Measurements from ENCODE around the gene B4GALT3. TPM values are rescaled to one million over a fixed set of nuclear protein-coding genes. Genes with fewer than 3 reads are reported as not detected.

B4GALT3 gene
- polyA plus RNA-seq, 2 donors, result 18.3 to 18.8 TPM

Other genes with a start within 250 kb of the B4GALT3 start
- under 1 TPM; 0.09 to 0.20 TPM for gene ITLN2, start 222.7 kb downstream of the B4GALT3 start, polyA plus RNA-seq
- gene F11R, start 156.4 kb downstream of the B4GALT3 start, polyA plus RNA-seq, result 10 to 100 TPM; 56.5 to 76.4 TPM
- 100 to 1,000 TPM in 1 of 2 donors, 10 to 100 TPM in 1; 92.4 to 117 TPM for gene TSTD1, start 138.5 kb downstream of the B4GALT3 start, polyA plus RNA-seq
- 10 to 100 TPM; 37.6 to 50.1 TPM for gene USF1, start 131.5 kb downstream of the B4GALT3 start, polyA plus RNA-seq
- gene ARHGAP30, start 107.6 kb downstream of the B4GALT3 start, polyA plus RNA-seq, result 1 to 10 TPM; 7.9 to 9.5 TPM
- 10 to 100 TPM; 44.9 to 80.5 TPM for gene NECTIN4, start 87.9 kb downstream of the B4GALT3 start, polyA plus RNA-seq
- 1 to 10 TPM; 1.8 to 2.5 TPM for gene KLHDC9, start 79.1 kb downstream of the B4GALT3 start, polyA plus RNA-seq
- 100 to 1,000 TPM; 116 to 186 TPM for gene PFDN2, start 59.5 kb downstream of the B4GALT3 start, polyA plus RNA-seq
- gene NIT1, start 59.4 kb downstream of the B4GALT3 start, polyA plus RNA-seq, result 10 to 100 TPM; 28.0 to 28.5 TPM
- 10 to 100 TPM; 15.5 to 24.4 TPM for gene DEDD, start 44.8 kb downstream of the B4GALT3 start, polyA plus RNA-seq
- 100 to 1,000 TPM in 1 of 2 donors, 10 to 100 TPM in 1; 94.3 to 132 TPM for gene UFC1, start 23.5 kb downstream of the B4GALT3 start, polyA plus RNA-seq
- gene USP21, start 18.0 kb downstream of the B4GALT3 start, polyA plus RNA-seq, result 10 to 100 TPM; 16.5 to 22.9 TPM
- gene PPOX, start 11.1 kb downstream of the B4GALT3 start, polyA plus RNA-seq, result 10 to 100 TPM; 11.7 to 29.6 TPM
- gene ADAMTS4, start 21.5 kb upstream of the B4GALT3 start, polyA plus RNA-seq, result 1 to 10 TPM in 1 of 2 donors, under 1 TPM in 1; 0.82 to 1.1 TPM
- gene NDUFS2, start 24.9 kb upstream of the B4GALT3 start, polyA plus RNA-seq, result 10 to 100 TPM; 27.8 to 76.0 TPM
- 10 to 100 TPM; 10.0 to 14.0 TPM for gene FCER1G, start 37.8 kb upstream of the B4GALT3 start, polyA plus RNA-seq
- not detected for gene APOA2, start 46.1 kb upstream of the B4GALT3 start, polyA plus RNA-seq
- 10 to 100 TPM in 1 of 2 donors, 1 to 10 TPM in 1; 8.0 to 10.5 TPM for gene TOMM40L, start 48.6 kb upstream of the B4GALT3 start, polyA plus RNA-seq
- gene NR1I3, start 60.7 kb upstream of the B4GALT3 start, polyA plus RNA-seq, result under 1 TPM in 1 of 2 donors, not detected in 1; 0.07 TPM
- 10 to 100 TPM in 1 of 2 donors, 1 to 10 TPM in 1; 10.0 to 16.2 TPM for gene PCP4L1, start 81.2 kb upstream of the B4GALT3 start, polyA plus RNA-seq
- 1 to 10 TPM; 1.4 to 1.6 TPM for gene MPZ, start 132.5 kb upstream of the B4GALT3 start, polyA plus RNA-seq
- gene SDHC, start 136.9 kb upstream of the B4GALT3 start, polyA plus RNA-seq, result 100 to 1,000 TPM in 1 of 2 donors, 10 to 100 TPM in 1; 40.6 to 148 TPM
- gene CFAP126, start 190.4 kb upstream of the B4GALT3 start, polyA plus RNA-seq, result not detected